Type B pancreatic cell (in vitro differentiated cells): ENCODE measurements around the gene PSMG1. TPM values are rescaled to one million over a fixed set of nuclear protein-coding genes. Genes with fewer than 3 reads are reported as not detected.

ENCODE experiments used
- DNase-seq: peaks from one replicate; pipeline ENCODE4 v3.0.0; 2021; ENCODE audit warnings: mixed read lengths; ENCODE audit not compliant: unreplicated experiment; ENCODE audit errors: extremely low spot score
- H3K27ac Mint-ChIP-seq: 2 replicates; pipeline ENCODE4 v1.8.0; 2021; ENCODE audit warnings: mild to moderate bottlenecking, mixed read lengths
- H3K27me3 Mint-ChIP-seq: 2 replicates; pipeline ENCODE4 v1.8.0; 2021; ENCODE audit warnings: mixed read lengths
- H3K36me3 Mint-ChIP-seq: 2 replicates; pipeline ENCODE4 v1.8.0; 2021; ENCODE audit warnings: mixed read lengths
- H3K4me1 Mint-ChIP-seq: one replicate; pipeline ENCODE4 v1.8.0; 2021; ENCODE audit warnings: mixed read lengths; ENCODE audit not compliant: unreplicated experiment
- H3K4me3 Mint-ChIP-seq: 2 replicates; pipeline ENCODE4 v1.8.0; 2021; ENCODE audit warnings: mild to moderate bottlenecking, mixed read lengths
- H3K9me3 Mint-ChIP-seq: 2 replicates; pipeline ENCODE4 v1.8.0; 2021; ENCODE audit warnings: mixed read lengths
- CTCF ChIP-seq: fragments of 200-600 bp; sonication (generic); conservative IDR thresholded peaks from 2 replicates; pipeline ENCODE4 v1.5.0; 2021; ENCODE audit warnings: antibody characterized with exemption, mild to moderate bottlenecking
- total RNA-seq: library from RNA; stranded (reverse); gene quantifications from 2 replicates; pipeline ENCODE4 v1.2.1, GENCODE V29; 2021; ENCODE audit warnings: low replicate concordance

The PSMG1 gene
- total RNA-seq, 1 donor from 2014 or later: 60.6 TPM

GRCh38 chr21:39181205-39181818 is 1.9 kb downstream of the PSMG1 start:
- Mint-ChIP-seq H3K27ac (peak overlapping the region; percentile 95), H3K4me1 (peaks cover 24% of the 10 kb centered on the region), H3K4me3 (peak overlapping the region; percentile 98), H3K27me3 (no peaks in the 10 kb centered on the region), H3K36me3 (peaks cover 26% of the 10 kb centered on the region), H3K9me3 (no peaks in the 10 kb centered on the region)
- no peak for DNase-seq
- no peak for TF ChIP-seq CTCF

GRCh38 chr21:39180429-39181019 is 2.7 kb downstream of the PSMG1 start:
- Mint-ChIP-seq H3K27me3 (no peaks in the 10 kb centered on the region), H3K9me3 (no peaks in the 10 kb centered on the region), H3K4me3 (peak overlapping the region; percentile 70), H3K4me1 (peaks cover 29% of the 10 kb centered on the region), H3K27ac (peak overlapping the region; percentile 44), H3K36me3 (peaks cover 26% of the 10 kb centered on the region)
- no peak for DNase-seq
- TF ChIP-seq CTCF: peak; percentile 55

- H3K9me3 Mint-ChIP-seq: no peaks in the 10 kb centered on the region
- no peak for DNase-seq
- TF ChIP-seq CTCF: no peak
- no peaks in the 10 kb centered on the region for H3K27me3 Mint-ChIP-seq
- H3K27ac Mint-ChIP-seq: no peak overlapping the region
- no peak overlapping the region for H3K4me3 Mint-ChIP-seq
- peaks cover 23% of the 10 kb centered on the region for H3K4me1 Mint-ChIP-seq
- peaks cover 31% of the 10 kb centered on the region for H3K36me3 Mint-ChIP-seq
These were observed 4.8 kb downstream of the PSMG1 start for GRCh38 chr21:39178421-39178820.

- Mint-ChIP-seq H3K36me3 (peaks cover 39% of the 10 kb centered on the region), H3K9me3 (no peaks in the 10 kb centered on the region), H3K27ac (peak overlapping the region; percentile 2), H3K4me1 (peaks cover 14% of the 10 kb centered on the region), H3K4me3 (no peak overlapping the region), H3K27me3 (no peaks in the 10 kb centered on the region)
- DNase-seq: no peak
- TF ChIP-seq CTCF: no peak
These were observed 7.0 kb downstream of the PSMG1 start for GRCh38 chr21:39176271-39176709.

GRCh38 chr21:39175665-39176064 is 7.6 kb downstream of the PSMG1 start:
- H3K27ac Mint-ChIP-seq: peak overlapping the region; percentile 2
- H3K4me3 Mint-ChIP-seq: peak overlapping the region; percentile 1
- no peak for DNase-seq
- H3K9me3 Mint-ChIP-seq: no peaks in the 10 kb centered on the region
- peaks cover 12% of the 10 kb centered on the region for H3K4me1 Mint-ChIP-seq
- no peak for TF ChIP-seq CTCF
- H3K27me3 Mint-ChIP-seq: no peaks in the 10 kb centered on the region
- H3K36me3 Mint-ChIP-seq: peaks cover 40% of the 10 kb centered on the region
